GM21528 (cell line): ENCODE data around the gene FGFR2.

Experiments
- ATAC-seq: cut with Tn5 transposase; IDR thresholded peaks from one replicate; pipeline ENCODE4 v1.9.1; 2021; ENCODE audit warnings: mild to moderate bottlenecking, moderate library complexity; ENCODE audit not compliant: unreplicated experiment, low FRiP score

FGFR2 gene

DNA sequence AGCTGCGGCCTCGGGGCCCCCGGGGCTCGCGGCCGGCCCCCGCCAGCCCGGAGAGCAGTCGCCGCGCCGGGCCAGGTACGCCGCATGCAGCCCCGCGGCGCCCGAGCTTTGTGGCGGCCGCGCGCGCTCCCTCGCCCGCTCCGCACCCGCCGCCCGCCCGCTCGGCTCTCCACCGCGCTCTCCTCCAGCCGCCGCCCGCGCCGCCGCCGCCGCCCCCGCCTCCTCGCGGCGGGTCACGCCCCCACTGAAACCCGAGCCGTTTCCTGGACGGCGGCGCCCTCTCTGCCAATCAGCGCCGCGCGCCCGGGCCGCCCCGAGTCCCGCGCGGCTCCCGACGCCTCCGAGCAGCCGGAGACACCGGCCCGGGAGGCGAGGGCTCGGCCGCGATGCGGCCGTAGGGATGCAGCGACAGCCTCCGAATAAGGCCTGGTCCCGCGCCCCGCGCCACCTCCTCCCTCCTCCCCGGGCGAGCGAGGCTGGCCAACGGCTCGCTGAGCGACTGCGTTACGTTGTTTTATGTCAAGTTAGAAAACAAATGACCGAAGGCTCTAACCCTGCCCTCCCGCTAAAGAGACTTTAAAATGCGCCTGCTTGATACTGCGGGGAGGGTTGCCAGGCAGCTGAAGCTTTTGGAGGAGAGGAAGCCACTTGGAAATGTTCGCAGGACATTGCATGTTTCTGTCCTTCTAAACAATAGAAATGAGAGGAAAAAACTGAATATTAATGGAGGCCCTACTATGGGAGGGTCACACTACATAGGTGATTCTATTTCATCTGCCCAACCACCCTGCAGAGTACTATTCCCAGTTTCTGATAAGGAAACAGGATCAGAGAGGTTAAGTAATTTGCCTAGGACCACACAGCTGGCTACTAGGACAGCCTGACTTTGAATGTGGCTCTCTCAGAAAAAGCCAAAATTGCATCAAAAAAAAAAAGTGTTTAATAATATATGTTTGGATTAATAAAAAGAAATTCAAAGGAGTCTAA, at the start of gene FGFR2:
FGFR2 (minus strand) TSS at position 182 of the 987 bp plus-strand sequence. CDS start 4,627 bp downstream, outside the sequence.
- ATAC-seq = peak; percentile 92

DNA sequence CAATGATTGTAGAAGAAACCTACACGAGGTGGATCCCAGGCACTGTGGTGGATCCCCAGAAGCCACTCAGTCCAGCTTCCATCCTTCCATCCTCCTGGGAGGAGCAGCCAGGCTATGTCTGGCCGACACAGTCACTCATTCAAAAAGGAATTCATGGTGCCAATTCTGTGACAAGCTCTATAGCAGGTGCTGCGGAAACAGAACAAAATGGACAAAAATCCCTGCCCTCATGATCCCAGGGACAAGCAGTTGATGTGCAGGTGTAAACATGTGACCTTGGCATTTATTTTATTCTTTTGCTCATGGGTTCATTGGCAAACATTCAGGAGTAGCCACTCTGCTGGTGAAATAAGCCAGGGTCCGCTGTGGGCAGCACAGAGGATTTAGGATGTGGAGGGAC, 49.2 kb upstream of the FGFR2 start:
- ATAC-seq = no peak

DNA sequence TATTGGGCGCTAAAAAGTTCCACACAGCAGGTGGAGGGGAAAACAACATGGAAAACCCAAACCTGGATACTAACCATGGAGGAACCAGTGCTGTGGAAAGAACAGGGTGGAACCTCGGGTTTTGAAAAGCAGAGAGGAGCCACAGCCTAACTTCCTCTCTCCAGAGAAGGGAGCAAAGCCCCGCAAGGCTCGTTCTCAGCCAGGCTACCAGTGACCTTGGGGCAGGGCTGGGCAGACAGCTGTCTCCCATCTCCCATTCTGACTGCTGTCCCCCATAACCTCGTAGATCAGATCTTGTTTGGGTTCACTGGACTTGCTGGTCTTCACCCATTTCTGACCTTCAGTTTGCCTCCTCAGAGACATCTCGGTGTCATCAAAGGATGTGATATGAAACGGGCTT, 47.5 kb upstream of the FGFR2 start:
- ATAC-seq = no peak

DNA sequence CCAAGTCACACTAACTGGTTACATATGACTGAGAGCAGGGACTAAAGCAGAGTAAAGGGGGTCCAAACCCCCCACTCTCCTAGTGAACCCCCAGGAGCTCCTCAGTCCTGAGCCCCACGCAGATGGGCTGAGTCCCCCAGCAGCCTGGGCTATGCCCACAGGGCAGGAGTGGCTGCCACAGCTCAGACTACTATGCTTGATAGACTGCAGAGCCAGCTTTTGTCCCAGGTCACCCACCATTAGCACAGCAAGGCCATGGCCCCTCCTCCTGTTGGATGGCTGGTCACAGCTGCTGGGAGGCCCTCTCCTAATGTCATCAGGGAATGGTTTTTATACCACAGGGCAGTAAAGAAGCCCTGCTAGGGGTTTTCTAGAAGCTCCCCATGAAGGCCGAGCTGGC, 46.3 kb upstream of the FGFR2 start:
- ATAC-seq = no peak

DNA sequence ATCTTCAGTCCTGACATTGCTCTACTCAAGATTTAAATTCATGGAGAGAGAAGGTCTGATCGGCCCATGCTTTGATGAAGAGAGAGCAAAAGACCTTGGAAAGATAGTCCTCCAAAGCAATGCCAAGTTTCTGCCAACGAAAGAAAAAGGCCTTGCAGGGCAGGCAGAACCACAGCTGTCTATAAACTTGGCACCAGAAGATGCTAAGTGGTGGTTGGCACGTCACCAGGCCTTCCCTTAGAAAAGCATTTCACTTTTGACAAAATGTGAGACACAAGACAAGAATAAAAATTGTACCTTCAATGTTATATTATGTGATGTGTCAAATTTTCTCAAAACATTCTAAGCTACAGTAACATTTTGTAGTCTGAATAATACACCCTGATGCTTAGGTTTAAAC, 42.0 kb upstream of the FGFR2 start:
- no peak for ATAC-seq

DNA sequence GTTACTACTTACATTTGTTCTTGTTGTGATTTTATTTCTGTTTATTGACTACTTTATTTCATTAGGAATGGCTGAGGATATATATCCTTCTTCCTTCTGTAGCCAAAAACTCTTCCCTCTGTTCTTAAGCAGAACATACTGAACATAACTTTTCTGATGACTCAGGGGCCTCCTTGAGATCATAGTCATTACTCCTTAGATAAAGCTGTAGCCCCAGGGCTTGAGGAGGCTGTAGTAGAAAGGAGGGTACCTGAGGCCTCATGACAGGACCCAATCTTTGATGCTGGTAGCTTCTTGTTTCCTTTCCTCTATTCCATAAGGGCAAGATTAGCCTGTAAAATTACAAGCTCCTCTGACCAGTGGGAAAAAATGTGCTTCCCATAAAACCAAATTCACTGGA, 41.2 kb upstream of the FGFR2 start:
- ATAC-seq = no peak

DNA sequence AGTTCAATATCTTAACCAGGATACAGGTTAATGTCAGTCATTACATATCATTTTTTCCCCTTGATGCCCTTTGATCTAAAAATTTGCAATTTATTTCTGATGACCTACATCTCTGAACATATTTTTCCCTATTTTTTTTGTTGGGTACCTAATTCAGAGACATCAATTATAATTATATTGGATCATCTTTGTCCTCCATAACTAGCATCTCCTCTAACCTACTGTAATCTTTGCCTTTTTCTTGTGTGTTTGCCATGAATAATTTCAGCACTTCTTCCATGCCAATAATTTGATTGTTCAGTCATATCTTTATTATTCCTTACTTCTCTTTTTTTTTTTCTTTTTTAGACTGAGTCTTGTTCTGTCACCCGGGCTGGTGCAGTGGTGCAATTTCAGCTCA, 39.2 kb upstream of the FGFR2 start:
- ATAC-seq = no peak

DNA sequence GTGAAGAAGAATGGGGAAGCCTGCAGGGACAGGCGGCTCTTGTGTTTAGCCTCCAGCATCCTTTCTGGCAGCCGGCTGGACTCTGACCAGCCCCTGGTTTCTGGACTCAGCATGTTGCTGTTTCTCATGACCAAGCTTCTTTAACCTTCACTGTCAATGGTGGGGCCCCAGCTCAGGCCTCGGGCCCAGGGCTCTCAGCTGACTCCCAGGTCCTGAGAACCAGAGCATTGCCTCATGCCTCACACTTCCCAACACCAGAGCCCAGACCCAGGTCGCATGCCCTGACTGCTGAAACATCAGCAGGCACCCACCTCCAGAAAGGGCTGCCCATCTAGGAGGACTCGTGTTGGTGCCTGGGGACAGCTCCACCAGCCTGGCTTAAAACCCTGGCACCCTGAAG, 34.8 kb upstream of the FGFR2 start:
- no peak for ATAC-seq

DNA sequence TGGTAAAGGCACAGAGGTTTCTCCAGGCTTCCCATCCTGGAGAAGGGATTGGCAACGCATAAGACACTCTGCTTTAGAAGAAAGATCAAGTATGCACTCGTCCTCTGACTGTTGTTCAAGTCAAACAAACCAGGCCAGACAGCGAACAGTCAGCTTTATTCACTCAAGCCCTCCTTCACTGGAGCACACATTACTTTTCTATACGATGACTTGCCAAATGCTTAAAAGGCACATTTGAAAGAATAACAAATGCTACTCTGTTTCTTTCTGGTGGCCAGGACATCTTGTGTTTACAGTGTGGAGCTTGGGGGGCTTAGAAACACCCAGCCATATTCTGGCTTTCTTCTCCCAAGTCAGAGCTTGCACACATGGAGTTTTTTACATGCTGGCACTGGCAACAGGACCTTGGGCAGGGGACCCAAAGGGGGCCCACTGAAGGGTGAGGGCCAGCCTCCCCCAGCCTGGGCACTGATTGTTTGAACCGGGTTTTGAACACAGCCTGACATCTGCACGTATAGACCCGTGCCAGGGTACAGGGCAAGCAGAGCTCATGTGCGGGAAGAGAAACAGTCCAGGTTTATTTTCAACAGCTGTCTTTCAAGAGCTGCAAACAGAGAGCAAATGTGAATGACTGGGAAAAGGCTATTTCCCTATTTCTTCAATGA, 33.3 kb upstream of the FGFR2 start:
- no peak for ATAC-seq

DNA sequence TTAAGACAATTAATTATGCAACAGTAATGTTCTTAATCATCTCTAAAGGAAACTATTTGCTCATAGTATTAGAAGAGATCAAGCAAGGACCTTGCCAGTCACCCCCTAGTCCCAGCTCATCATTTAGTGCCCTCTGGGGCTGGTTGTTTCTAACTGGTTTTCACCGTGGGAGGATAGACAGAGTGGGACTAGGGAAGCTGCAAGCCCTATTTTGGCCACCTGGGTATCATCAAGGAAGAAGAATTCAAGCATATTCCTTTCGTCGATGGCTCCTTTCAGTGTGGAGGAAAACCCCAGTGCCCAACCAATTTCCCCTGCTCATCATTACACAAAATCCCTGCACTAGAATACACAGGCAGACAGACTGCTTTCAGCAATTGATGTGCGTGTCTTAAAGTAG, 30.6 kb upstream of the FGFR2 start:
- ATAC-seq = no peak

DNA sequence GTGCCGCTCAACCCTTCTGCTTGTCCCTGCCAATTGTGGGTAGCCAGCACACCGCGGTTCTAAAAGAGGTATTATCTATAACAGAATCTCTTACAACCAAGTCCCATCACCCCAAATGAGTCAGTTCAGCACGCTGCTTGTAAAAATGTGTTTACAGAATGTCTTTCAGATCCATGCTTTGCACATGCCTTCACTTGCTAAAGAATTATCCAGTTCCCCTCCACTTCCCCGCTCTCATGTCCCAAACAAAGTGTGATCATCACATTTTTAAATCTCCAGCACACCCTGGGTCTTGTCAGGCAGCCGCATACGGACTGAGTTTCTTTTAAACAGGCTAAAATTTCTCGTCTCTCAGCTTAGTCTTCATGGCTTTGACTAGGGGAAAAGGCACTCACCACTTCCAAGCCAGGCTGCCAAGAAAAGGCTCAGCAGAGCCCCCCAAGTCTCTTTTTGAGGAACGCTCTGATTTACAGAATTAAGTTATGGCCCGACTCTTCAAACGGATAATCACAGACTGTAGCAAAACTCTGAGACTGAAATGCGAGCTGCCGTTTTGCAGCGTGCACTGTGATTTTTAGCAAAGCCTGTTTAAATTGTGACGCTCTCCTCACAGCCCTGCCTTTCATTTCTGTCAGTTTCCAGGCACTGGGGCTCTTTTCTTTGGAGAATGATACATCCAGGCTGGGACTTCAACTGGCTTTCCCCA, 29.8 kb upstream of the FGFR2 start:
- ATAC-seq = no peak

DNA sequence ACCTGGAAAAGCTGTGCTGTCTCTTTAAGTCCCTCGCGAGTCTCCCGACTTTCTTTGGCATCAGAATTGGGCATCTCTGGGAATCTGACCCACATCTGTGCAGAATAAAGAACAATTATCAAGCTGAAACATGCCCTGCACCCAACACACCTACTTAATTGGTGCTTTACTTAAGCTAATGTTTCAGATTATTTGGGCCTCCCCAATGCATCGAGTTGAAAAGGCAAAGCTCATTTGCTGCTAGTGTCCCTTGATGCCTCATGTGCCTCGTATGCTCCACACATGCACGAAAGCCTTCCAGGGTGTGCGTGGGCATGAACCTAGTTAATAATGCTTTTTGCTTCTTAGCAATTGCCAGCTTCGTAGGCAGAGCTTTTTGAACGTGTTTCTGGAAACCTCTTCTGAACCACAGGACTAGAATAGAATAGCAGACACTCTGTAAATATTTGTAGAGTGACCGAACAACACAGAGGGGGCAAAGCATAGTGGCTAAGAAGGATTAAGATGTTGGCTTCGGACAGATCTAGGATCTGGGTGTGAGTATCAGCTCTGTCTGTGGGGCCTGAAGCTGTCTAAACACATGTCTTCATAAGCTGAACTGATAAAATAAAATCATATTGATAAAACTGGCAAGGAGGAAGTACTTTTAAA, 26.7 kb upstream of the FGFR2 start:
- ATAC-seq = no peak

DNA sequence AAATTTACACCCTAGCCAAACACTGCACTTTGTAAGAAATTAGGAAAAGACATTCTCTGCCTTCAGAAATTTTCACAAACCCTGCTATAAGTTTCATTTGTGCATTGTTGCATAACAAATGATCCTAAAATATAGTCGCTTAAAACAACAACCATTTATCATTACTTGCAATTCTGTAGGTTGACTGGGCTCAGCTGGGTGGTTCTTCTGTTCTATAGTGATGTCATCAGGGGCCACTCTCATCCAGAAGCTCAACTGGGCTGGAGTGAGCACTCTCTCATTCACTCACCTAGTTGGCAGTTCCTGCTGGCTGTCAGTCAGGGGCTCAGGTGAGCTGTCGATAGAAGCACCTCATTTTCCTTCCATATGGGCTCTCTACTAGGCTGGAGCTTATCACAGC, 20.7 kb upstream of the FGFR2 start:
- ATAC-seq = no peak

DNA sequence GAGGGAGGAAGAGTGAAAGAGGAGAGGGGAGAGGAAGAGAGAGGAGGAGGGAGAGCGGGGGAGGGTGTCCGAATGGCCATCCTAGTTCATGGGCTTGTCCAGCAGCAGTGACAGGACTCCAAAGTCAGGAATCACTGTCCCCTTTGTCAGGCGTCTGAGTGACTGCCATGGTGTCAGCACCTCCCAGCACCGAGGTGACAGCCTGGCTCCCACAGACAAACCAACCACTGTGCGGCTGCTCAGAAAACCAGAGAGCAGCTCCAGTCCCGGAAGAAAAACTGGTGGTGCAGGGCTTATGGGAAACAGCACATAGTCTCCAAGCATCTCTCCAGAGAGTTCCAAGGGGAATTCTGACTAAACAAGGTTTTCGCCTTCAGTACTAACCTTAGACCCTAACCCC, 18.9 kb upstream of the FGFR2 start:
- ATAC-seq = no peak

DNA sequence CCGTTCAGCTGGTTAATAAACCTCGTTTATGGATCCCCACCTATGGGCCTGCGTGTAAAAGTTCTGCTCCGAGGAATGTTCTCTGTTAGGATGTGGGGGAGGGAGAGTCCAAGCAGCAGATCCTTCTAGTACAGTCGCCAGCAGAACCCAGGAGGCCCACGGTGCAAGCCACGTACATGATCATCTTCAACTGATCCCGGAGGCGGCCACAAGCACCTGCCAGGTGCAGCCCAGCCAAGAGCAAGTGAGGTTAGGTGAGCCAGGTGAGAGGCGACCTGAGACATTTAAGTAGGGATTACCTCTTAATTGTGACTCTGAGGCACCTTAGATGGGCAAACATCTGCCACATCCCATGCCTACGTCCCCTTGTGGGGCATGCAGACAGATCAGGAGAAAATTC, 18.0 kb upstream of the FGFR2 start:
- no peak for ATAC-seq

DNA sequence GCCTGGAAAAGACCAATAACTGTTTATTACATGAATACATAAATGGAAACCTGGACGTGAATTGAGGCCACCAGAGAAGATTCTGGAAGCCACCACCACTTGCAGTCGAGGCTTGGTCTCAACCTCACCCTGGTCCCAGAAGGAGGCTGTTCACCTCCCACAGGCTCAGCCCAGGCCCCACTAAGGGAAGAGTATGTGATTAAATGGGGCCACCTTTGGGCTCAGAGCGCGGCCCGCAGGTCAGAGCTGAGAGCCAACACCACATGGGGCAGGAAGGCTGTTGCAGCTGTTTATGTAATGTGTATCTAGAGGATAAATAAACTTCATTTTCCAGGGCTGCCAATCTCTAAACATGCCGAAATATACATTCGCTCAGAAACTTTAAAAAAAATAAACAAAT, 17.6 kb upstream of the FGFR2 start:
- ATAC-seq = no peak

DNA sequence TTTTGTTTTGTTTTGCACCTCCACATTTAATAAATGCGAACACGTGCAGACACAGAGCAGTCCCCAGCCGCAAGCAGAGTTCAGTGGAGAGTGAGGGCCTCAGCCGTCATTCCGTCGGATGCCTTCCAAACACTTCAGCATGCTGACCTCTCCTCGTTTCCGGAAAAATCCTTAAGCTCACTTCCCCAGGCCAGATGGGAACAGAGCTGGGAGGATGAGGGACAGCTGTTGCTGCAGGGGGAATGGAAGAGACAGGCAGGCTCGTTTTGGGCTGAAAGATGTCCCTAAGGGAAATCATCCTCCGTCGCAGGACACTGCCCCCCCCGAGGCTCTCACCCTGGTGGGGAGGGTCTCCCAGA, 17.2 kb upstream of the FGFR2 start:
- no peak for ATAC-seq

DNA sequence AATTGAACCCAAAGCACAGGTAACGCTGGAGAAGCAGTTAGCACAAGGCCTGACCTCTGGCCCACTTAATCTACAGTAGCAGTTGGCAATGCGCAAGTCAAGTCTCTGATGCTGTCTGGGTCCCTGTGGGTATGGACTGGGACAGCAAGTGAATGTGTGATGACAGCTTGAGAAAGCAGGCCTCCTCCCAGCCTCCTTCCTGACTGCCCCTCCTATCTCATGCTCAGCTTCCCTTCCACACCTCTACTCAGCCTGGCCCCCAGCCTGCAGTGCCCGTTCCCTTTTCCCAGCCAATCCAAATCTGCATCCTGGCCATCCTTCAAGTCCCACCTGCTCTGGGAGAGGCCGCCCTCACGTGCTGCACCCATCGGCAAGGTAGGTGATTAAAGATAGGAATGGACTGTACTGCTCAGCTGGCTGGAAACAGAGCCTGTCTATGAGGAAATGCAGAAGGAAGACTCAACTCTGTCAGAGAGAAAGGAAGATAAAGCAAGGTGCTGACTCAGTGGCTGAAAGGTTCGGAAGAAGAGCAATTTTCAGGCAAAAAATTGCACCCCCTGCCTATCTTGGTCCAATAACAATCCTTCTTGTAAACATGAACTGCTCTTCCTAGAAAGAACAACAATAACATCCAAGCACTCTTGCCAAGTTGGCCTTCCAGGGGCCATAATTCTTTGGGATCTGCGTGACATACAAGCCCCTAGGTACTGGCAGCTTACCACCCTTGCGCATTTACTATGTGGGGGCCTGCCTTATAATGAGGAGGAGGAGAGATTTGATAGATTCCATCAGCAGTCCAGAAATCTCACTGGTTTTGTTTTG, 16.6 kb upstream of the FGFR2 start:
- ATAC-seq = no peak

DNA sequence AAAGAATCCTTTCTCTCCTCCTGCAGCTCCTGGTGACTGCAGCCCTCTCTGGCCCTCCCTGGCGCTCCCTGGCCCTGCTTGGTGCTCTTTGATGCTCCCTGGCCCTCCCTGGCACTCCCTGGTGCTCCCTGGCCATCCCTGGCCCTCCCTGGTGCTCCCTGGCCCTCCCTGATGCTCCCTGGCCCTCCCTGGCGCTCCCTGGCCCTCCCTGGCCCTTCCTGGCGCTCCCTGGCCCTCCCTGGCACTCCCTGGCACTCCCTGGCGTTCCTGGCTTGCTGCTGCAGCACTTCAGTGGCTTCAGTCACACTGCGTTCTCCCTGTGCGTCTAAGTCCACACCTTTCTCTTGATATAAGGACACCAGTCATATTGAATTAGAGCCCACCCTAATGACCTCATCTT, 15.2 kb upstream of the FGFR2 start:
- ATAC-seq = no peak
